Hematopoietic multipotent progenitor cell (in vitro differentiated cells): ENCODE measurements around the gene ZMYND8. TPM values are rescaled to one million over a fixed set of nuclear protein-coding genes. Genes with fewer than 3 reads are reported as not detected.
"Not testable (repeated sequence)": the region's sequence is repeated elsewhere in the genome, so short reads cannot be mapped to it uniquely, and the experiment has no call there.

Experiments
- DNase-seq, 3 donors: peaks; one replicate each; pipeline ENCODE4 v3.0.0-alpha.2; 2011 to 2015; ENCODE audit warnings: low read depth in 2 of 3, low spot score in 2 of 3
- total RNA-seq: library from RNA; depleted of rRNA; stranded (reverse); fragments of >200 nt; gene quantifications from one replicate; pipeline ENCODE4 v1.2.3, GENCODE V29; 2012

The ZMYND8 gene
- total RNA-seq, 1 donor, result 38.2 TPM

GRCh38 chr20:47314647-47315338 lies 41.7 kb downstream of the ZMYND8 start:
- no peak for DNase-seq

- no peak for DNase-seq
Measured at GRCh38 chr20:47311967-47312681, 44.4 kb downstream of the ZMYND8 start.

- no peak for DNase-seq
Measured at GRCh38 chr20:47311211-47311610, 45.3 kb downstream of the ZMYND8 start.

GRCh38 chr20:47310729-47311128 lies 45.8 kb downstream of the ZMYND8 start:
- no peak for DNase-seq

GRCh38 chr20:47309806-47310426 lies 46.6 kb downstream of the ZMYND8 start:
- no peak for DNase-seq

- no peak for DNase-seq
Measured at GRCh38 chr20:47309394-47309793, 47.1 kb downstream of the ZMYND8 start.

- DNase-seq, result not testable (repeated sequence)
Measured at GRCh38 chr20:47307569-47307968, 48.9 kb downstream of the ZMYND8 start.

- no peak for DNase-seq
Measured at GRCh38 chr20:47306755-47307370, 49.6 kb downstream of the ZMYND8 start.

- DNase-seq, result no peak
Measured at GRCh38 chr20:47306095-47306494, 50.4 kb downstream of the ZMYND8 start.

- DNase-seq, result no peak
Measured at GRCh38 chr20:47305667-47306066, 50.8 kb downstream of the ZMYND8 start.

- peak in 1 of 3 donors; percentile 31 for DNase-seq
Measured at GRCh38 chr20:47304287-47304686, 52.2 kb downstream of the ZMYND8 start.

- DNase-seq, result no peak
Measured at GRCh38 chr20:47303736-47304135, 52.8 kb downstream of the ZMYND8 start.

- DNase-seq, result no peak
Measured at GRCh38 chr20:47300071-47300470, 56.4 kb downstream of the ZMYND8 start.

- no peak for DNase-seq
Measured at GRCh38 chr20:47298624-47299023, 57.9 kb downstream of the ZMYND8 start.

- no peak for DNase-seq
Measured at GRCh38 chr20:47297746-47298145, 58.8 kb downstream of the ZMYND8 start.

GRCh38 chr20:47296950-47297349 lies 59.5 kb downstream of the ZMYND8 start:
- DNase-seq, result peak in 1 of 3 donors; percentile 34

GRCh38 chr20:47295921-47296426 lies 60.5 kb downstream of the ZMYND8 start:
- DNase-seq, result no peak

- no peak for DNase-seq
Measured at GRCh38 chr20:47295129-47295813, 61.2 kb downstream of the ZMYND8 start.

GRCh38 chr20:47293631-47294030 lies 62.9 kb downstream of the ZMYND8 start:
- DNase-seq, result no peak

- DNase-seq, result no peak
Measured at GRCh38 chr20:47292581-47292980, 63.9 kb downstream of the ZMYND8 start.
